Colon (tissue), 2 donors: ENCODE measurements around the gene HEPHL1.
"Not testable (repeated sequence)": the region's sequence is repeated elsewhere in the genome, so short reads cannot be mapped to it uniquely, and the experiment has no call there.

Experiments
- FAIRE-seq: peaks from 2 replicates; lab custom pipeline; 2012; peaks lifted over from hg19 to GRCh38; lab: Jason Lieb, UNC
- donor health status: control.
- donor health status: control.

The HEPHL1 gene

DNA sequence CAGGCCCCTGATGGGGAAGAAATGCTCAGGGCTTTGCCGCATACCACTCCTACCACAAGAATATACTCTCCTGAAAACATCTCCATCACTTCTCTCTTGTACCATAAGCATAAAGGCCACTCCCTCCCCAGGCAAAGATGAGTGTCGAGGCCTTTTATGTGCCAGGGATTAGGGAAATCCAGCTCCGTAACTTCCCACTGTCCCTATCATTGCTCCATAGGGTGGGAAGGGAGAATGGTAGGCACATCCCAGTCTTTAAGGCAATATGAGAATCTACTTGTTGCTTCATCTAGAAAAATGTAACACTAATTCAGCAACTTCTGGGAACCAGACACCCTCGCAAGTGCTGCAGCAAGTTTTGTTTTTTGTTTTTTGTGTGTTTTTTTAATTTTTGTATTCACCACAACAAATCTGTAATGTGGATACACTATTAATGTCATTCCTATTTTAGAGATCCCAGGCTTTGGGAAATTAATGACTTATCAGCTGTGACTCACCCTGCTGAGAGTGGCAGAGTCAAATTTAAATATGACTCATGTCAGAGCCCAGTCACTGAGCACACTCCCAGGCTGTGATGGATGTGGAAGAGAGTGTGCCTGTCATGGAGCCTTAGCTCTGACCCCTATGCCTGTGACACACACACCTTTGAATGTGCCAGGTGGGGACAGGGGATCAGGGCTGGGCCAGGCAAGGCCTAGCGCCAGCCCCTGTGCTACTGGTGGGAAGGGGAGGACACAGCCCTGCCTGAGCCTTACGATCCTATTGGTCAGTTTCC, 130.9 kb downstream of the HEPHL1 start:
- FAIRE-seq = no peak

DNA sequence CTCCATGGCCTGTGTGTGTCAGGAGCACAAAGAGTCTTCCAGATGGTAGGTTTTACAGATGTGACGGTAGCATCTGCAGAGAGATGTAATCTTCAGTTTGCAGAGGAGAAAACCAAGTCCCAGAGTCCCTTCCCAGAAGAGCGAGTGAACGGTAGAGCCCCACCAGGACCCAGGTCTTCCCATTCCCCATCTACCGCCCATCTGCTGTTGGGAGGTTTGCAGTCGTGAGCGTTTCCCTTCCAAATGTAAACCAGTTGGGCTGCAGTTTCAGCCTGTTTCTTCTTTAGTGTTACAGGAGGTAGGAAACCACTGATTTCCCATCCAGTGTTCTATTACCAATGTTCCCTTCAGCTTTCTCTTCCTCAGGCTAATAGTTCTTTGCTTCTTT, 131.5 kb downstream of the HEPHL1 start:
- no peak for FAIRE-seq

DNA sequence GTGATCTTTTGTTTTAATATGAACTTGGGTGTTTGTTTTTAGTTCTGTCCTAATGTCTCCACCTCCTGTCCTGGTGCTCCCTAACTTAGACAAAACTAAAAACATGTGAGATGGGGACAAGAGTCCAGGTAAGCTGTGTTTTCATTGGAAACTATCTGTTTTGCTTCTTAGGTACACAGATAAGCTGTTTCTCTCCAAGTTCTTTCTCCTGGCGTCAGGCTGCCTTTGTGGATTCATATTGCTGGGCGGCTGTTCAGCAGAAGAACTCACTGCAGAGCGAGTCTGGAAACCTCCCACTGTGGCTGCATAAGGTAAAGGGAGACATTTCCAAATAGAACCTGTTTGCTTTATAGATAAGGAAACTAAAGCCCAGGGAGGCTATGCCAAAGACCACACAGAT, 132.2 kb downstream of the HEPHL1 start:
- no peak for FAIRE-seq

DNA sequence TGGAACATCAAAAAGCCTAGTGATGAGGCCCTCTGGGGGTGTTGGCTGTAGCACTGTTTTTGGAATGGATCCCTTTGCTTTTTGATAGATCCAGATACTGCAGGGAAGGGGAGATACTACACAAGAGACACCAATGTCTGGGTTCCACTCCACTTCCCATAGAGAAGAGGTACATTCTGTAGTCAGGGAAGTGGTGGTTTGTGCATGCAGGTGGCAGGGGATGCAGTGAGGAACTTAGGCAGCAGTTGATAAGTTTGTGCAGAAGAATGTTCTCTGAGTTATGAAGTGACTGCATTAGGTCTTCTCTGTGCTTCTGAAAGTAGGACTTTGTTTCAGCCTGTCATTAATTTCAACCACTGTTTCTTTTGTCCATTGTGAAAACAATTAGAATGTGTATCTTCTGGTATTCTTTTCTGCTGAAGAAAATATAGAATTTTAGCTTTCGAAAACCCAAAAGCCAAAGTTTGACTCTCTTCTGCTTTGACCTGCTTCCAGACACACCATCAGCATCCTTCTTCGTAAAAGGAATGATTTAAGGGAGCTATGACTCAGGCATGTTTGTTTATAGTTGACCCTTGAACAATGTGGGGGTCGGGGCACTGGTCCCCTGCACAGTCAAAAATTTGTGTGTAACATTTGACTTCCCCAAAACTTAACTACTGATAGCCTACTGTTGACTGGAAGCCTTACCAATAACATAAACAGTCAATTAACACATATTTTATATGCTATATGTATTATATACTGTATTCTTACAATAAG, 133.1 kb downstream of the HEPHL1 start:
- no peak for FAIRE-seq

DNA sequence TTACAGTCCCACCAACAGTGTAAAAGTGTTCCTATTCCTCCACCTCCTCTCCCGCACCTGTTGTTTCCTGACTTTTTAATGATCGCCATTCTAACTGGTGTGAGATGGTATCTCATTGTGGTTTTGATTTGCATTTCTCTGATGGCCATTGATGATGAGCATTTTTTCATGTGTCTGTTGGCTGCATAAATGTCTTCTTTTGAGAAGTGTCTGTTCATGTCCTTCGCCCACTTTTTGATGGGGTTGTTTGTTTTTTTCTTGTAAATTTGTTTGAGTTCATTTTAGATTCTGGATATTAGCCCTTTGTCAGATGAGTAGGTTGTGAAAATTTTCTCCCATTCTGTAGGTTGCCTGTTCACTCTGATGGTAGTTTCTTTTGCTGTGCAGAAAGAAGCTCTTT, 136.2 kb downstream of the HEPHL1 start:
- FAIRE-seq = not testable (repeated sequence)
